A673 (cell line): ENCODE data around the gene CALU. TPM values are rescaled to one million over a fixed set of nuclear protein-coding genes. Genes with fewer than 3 reads are reported as not detected.

ENCODE experiments used
- BruUV-seq: library from RNA; stranded (reverse); fragments of 400-500 nt; replicated peaks from 2 replicates; lab custom pipeline; 2021; lab: Mats Ljungman, UMichigan
- CTCF ChIA-PET: fragments of 300-600 bp; sonication (Branson Sonifier 250); formaldehyde crosslinking; loops from one replicate; lab custom pipeline; 2022; ENCODE audit warnings: antibody characterized with exemption; lab: Charles Lee
- POLR2A ChIA-PET: fragments of 300-600 bp; sonication (Branson Sonifier 250); formaldehyde crosslinking; loops from one replicate; lab custom pipeline; 2022; ENCODE audit warnings: antibody characterized with exemption; ENCODE audit not compliant: low non-redundant PET; lab: Charles Lee
- DNase-seq: peaks from one replicate; pipeline ENCODE4 v3.0.0-alpha.2; 2015; ENCODE audit warnings: low spot score
- H3K27ac ChIP-seq: fragments of 200-600 bp; sonication (generic); 2 replicates; pipeline ENCODE4 v1.5.1; 2016; ENCODE audit warnings: mixed run types, low read depth, mild to moderate bottlenecking, mixed read lengths, antibody characterized with exemption, low read length; ENCODE audit not compliant: poor library complexity, severe bottlenecking
- H3K27me3 ChIP-seq: fragments of 200-600 bp; sonication (generic); replicated peaks from 2 replicates; pipeline ENCODE4 v1.6.1; 2017; ENCODE audit warnings: mixed run types, low read depth, mild to moderate bottlenecking, mixed read lengths, antibody characterized with exemption, low read length; ENCODE audit not compliant: insufficient read depth, poor library complexity
- H3K36me3 ChIP-seq: fragments of 200-600 bp; sonication (generic); 2 replicates; pipeline ENCODE4 v1.6.1; 2016; ENCODE audit warnings: mixed run types, mild to moderate bottlenecking, mixed read lengths, antibody characterized with exemption, low read length; ENCODE audit not compliant: insufficient read depth, poor library complexity, severe bottlenecking
- H3K4me1 ChIP-seq: fragments of 200-600 bp; sonication (generic); 2 replicates; pipeline ENCODE4 v1.6.1; 2017; ENCODE audit warnings: mixed run types, mild to moderate bottlenecking, mixed read lengths, antibody characterized with exemption, low read length; ENCODE audit not compliant: insufficient read depth, poor library complexity, severe bottlenecking
- H3K4me3 ChIP-seq: fragments of 200-600 bp; sonication (generic); 2 replicates; pipeline ENCODE4 v1.5.1; 2016; ENCODE audit warnings: low read depth, mixed run types, mild to moderate bottlenecking, mixed read lengths, low read length; ENCODE audit not compliant: poor library complexity, severe bottlenecking
- H3K9me3 ChIP-seq: fragments of 200-600 bp; sonication (generic); 2 replicates; pipeline ENCODE4 v1.6.1; 2016; ENCODE audit warnings: mixed run types, low read depth, mild to moderate bottlenecking, mixed read lengths, antibody characterized with exemption, low read length; ENCODE audit not compliant: poor library complexity, severe bottlenecking
- CTCF ChIP-seq: fragments of 300-800, 200-600 bp; sonication (generic); conservative IDR thresholded peaks from 2 replicates; pipeline ENCODE4 v1.5.1; 2017; ENCODE audit warnings: low read depth, mild to moderate bottlenecking, antibody characterized with exemption, low read length, moderate library complexity, mixed read lengths
- EZH2 ChIP-seq: fragments of 200-600 bp; sonication (generic); IDR thresholded peaks from 2 replicates; pipeline ENCODE4 v1.6.1; 2017; ENCODE audit warnings: borderline replicate concordance, low read depth, mild to moderate bottlenecking, mixed read lengths, antibody characterized with exemption, low read length; ENCODE audit not compliant: poor library complexity, severe bottlenecking
- intact Hi-C: fragments of 100-400 bp; cut with micrococcal nuclease; formaldehyde crosslinking; loops from one replicate; pipeline ENCODE4 v1.10.0; 2022; ENCODE audit not compliant: unreplicated experiment
- total RNA-seq: library from RNA; stranded (reverse); gene quantifications from 2 replicates; pipeline ENCODE4 v1.2.3, GENCODE V29; 2021

The CALU gene
- total RNA-seq, 1 experiment from 2014 or later = 162 TPM

GRCh38 chr7:128801003-128801402, 61.8 kb downstream of the CALU start:
- Histone ChIP-seq H3K9me3 (no peaks in the 10 kb centered on the region), H3K4me1 (no peaks in the 10 kb centered on the region), H3K36me3 (no peaks in the 10 kb centered on the region), H3K27ac (no peak overlapping the region), H3K27me3 (no peaks in the 10 kb centered on the region), H3K4me3 (no peak overlapping the region)
- BruUV-seq = no TSS peak
- POLR2A ChIA-PET = no interaction called here
- no peak for DNase-seq
- TF ChIP-seq EZH2 (no peak), CTCF (no peak)
- CTCF ChIA-PET = no interaction called here
- intact Hi-C loops = no loop called here

- Histone ChIP-seq H3K27me3 (no peaks in the 10 kb centered on the region), H3K4me1 (no peaks in the 10 kb centered on the region), H3K27ac (no peak overlapping the region), H3K4me3 (no peak overlapping the region), H3K9me3 (no peaks in the 10 kb centered on the region), H3K36me3 (no peaks in the 10 kb centered on the region)
- TF ChIP-seq CTCF = no peak
- no peak for TF ChIP-seq EZH2
- BruUV-seq = no TSS peak
- CTCF ChIA-PET = interaction anchor here (0.6 kb wide), 1 partner anchor 197 kb away, joined by 6 read pairs; no protein-coding TSS in a partner anchor
- intact Hi-C loops = no loop called here
- POLR2A ChIA-PET = no interaction called here
- DNase-seq = no peak
Measured at GRCh38 chr7:128801667-128802418, 62.7 kb downstream of the CALU start.

- CTCF ChIA-PET = no interaction called here
- no peaks in the 10 kb centered on the region for H3K4me1 ChIP-seq
- DNase-seq = no peak
- POLR2A ChIA-PET = no interaction called here
- no peaks in the 10 kb centered on the region for H3K27me3 ChIP-seq
- H3K36me3 ChIP-seq = no peaks in the 10 kb centered on the region
- intact Hi-C loops = no loop called here
- TF ChIP-seq EZH2 (no peak), CTCF (no peak)
- H3K9me3 ChIP-seq = no peaks in the 10 kb centered on the region
- no TSS peak for BruUV-seq
- H3K27ac ChIP-seq = no peak overlapping the region
- H3K4me3 ChIP-seq = no peak overlapping the region
Measured at GRCh38 chr7:128804484-128804883, 65.3 kb downstream of the CALU start.
